SIG-M5 treated with dmso at 0.1 percent for 504 hours (cell line): ENCODE measurements around the gene FKBP2.

Source experiments
- DNase-seq: peaks from one replicate; lab custom pipeline; 2025; ENCODE audit not compliant: unreplicated experiment; lab: John Stamatoyannopoulos, UW

Gene FKBP2

GRCh38 chr11:64240435-64241240 lies at the start of gene FKBP2:
FKBP2 (plus strand) TSS chr11:64241095; CDS start chr11:64242388, 1,293 bp downstream.
- peak; percentile 88 for DNase-seq

DNA sequence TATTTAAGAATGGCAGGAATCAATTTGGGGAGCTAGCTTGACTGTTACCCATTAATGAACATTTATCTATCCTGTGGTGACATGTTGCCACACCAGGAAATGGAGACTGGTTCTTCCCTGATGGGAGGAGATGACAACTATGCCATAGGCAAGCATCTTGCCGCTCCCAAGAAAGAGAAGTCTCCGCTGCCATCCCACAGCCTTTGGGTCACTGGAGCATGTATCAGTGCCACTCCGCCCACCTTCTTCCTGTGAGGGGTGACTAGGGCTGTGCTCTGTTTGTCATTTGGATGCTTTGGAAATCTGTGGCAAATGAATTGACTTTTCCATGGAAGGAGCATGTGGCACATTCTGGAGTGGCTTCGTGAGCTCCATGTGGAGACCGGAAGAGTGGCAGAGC lies 48.5 kb upstream of the FKBP2 start:
- DNase-seq, result no peak

DNA sequence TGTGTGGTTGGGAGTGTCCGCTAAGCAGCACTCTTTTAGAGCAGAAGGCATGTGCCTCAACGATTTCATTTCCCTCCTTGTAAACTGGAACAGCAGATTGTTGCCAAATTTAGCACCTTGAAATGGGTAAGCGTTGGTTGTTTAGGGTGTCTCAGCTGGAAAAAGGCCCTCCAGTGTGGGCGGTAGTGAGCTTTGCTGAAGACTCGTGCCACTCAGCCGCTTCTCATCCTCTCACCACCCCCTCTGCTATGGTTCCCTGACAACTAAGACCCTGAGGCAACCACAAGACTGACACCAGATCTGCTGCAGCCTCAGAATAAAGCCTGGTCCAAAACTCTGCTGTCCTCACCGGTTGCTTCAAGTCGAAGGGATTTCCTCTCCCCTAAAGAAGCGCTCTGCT lies 44.3 kb upstream of the FKBP2 start:
- DNase-seq, result no peak

DNA sequence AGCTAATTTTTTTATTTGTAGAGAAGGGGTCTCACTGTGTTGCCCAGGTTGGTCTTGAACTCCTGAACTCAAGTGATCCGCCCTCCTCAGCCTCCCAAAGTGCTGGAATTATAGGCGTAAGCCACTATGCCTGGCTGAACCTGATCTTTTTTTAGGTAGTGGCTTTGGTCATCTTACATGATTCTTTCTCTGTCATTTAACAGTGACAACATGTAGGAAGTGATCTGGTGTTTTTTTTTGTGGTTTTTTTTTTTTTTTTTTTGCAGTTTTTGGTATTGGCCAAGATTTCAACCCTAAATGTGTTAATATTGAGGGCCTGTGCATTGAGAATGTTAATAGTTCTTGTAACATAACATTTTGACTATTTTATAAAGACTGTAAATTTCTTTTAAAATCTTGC lies 42.4 kb upstream of the FKBP2 start:
- no peak for DNase-seq

DNA sequence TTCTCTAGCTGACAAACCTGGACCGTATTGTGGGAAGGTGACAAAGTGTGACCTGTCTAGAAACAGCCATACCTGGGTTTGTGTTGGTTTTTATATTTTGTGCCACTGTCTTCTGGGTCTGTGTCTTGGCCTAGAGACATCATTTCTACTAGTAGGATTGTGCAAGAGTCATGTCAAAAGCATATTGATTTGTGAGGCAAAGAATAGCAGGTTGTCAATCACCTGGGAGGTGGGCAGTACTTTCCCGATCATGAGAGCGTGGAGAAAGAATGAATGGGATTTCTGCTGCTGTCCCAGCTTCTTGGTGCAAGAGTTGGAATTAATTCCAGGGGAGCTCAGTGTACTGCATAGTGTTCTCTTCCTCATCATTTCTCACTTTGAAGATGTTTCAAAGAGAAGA lies 39.4 kb upstream of the FKBP2 start:
- no peak for DNase-seq

GRCh38 chr11:64202992-64203391 lies 37.9 kb upstream of the FKBP2 start:
- no peak for DNase-seq

DNA sequence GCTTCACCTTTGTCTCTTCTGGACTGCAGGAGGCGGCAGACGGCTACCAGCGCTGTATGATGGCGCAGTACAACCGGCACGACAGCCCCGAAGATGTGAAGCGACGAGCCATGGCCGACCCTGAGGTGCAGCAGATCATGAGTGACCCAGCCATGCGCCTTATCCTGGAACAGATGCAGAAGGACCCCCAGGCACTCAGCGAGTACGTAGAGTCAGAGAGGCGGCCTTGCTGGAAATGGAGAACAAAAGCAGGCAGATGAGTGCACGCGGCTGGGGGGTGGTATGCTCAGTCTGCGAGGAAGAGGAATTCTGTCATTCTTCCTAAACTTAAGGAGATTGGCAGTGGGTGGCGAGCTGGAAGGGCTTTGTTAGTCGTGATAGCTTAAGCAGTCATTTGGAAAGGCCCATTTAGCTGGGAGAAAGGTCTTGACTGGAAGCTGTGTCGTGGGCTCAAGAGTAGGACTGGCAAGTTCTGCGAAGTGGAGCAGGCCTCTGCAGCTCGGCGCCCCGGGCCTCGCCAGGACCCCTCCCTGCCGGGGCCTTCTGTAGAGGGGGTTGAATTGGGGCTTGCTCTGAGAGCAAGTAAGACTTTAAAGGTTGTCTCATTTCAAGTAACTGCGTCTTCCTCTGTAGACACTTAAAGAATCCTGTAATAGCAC lies 37.3 kb upstream of the FKBP2 start:
- DNase-seq, result no peak

DNA sequence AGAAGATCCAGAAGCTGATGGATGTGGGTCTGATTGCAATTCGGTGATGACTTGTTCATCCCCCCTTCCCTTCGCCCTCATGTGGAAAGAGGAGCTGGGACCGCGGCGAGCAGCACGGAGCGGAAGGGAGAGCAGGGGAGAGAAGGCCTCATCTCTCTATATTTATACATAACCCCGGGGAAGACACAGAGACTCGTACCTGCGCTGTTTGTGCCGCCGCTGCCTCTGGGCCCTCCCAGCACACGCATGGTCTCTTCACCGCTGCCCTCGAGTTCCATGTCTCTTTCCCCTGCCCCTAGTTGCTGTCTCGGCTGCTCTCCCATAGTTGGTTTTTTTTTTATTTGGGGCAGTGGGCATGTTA lies 36.8 kb upstream of the FKBP2 start:
- no peak for DNase-seq

- peak; percentile 89 for DNase-seq
Measured at GRCh38 chr11:64204464-64204989, 36.4 kb upstream of the FKBP2 start.

DNA sequence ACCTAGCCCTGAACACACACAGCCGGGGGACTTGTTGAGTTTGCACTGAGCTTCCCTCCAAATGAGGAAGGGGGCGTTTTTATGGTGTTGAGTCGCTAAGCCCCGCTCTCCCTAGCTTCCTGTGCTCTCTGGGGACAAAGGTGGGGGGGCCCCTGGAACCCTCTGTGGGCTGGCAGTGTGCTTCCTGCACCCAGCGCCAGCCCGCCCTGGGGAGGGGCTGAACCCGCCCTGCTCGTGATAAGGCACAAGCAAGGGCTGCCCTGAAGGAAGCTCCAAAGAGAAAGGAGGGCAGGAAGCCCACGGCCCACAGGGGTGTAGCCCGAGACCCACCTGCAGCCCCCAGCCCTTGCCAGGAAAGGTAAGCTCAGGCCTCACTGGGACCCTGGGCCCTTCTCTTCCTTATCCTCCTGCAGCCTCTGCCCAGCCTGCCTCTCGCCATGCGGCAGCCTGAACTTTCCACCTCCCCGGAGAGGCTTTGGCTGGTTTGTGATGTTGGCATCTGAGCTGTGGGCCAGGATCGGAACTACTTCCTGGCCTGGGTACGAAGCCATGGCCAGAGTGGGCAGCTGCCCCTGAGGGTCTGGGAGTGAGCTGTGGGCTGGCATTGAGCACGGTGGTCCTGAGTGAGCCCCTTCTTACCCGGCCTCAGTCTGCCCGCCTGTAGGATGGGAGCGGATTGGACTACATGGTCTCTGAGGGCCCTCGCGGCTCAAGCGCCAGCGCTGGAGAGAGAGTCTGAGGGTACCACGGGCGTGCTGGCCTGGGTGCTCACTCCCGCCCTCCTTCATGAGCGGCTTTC lies 34.2 kb upstream of the FKBP2 start, which contains the start of gene FERMT3:
FERMT3 (plus strand) TSS at position 265 of the 799 bp plus-strand sequence. CDS start 644 bp downstream, outside the sequence.
- DNase-seq, result peak; percentile 60

GRCh38 chr11:64207256-64208085 lies 33.4 kb upstream of the FKBP2 start:
- peak; percentile 90 for DNase-seq

- no peak for DNase-seq
Measured at GRCh38 chr11:64208086-64208795, 32.7 kb upstream of the FKBP2 start.

DNA sequence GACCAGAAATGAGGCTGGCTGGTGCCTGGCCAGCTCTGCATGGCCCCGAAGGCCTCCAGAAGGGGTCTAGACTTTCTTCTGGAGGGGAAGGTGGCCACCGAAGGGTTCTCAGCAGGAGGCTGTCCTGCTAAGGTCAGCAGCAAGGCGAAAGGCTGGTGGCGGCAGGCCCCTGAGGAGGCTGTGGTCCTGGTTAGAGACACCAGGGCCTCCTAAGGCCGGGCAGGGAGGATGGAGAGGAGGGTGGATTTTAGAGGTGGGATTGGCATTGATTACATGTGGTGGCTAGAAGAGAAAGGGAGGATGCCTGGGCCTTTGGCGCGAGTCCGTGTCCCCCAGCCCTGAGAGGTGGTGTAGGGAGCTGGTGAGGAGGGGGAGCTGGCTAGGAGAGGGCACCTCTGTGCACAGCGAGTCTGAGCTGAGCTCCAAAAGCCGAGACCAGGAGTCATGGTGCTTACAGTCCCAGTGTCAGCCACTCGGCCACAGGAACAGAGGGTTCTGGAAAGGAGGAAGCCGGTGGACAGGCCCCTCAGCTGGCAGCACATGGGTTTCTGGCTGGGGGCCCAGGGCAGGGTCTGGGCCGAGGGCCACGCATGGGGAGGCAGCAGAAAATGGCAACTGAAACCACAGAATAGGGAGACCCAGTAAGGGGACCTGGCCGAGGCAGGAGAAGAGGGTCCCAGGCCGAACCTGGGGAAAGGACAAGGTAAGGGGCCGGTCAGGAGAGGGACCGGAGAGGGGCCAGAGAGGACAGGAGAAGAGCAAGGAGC lies 31.9 kb upstream of the FKBP2 start:
- DNase-seq, result no peak

DNA sequence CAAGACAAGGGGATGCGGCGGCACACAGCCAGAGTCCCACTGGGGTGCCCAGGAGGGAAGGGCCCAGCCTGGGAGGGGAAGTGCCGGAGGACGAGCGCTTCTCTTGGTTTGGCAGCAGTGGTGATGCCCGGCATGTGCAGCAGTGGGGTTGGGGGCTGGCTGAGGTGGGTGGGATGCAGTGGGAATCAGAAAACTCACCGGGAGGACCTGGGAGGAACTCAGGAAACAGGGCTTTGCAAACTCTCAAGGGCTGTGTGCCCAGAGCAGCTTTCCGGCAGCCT lies 31.4 kb upstream of the FKBP2 start:
- DNase-seq, result no peak

GRCh38 chr11:64210301-64211020 lies 30.4 kb upstream of the FKBP2 start:
- no peak for DNase-seq

DNA sequence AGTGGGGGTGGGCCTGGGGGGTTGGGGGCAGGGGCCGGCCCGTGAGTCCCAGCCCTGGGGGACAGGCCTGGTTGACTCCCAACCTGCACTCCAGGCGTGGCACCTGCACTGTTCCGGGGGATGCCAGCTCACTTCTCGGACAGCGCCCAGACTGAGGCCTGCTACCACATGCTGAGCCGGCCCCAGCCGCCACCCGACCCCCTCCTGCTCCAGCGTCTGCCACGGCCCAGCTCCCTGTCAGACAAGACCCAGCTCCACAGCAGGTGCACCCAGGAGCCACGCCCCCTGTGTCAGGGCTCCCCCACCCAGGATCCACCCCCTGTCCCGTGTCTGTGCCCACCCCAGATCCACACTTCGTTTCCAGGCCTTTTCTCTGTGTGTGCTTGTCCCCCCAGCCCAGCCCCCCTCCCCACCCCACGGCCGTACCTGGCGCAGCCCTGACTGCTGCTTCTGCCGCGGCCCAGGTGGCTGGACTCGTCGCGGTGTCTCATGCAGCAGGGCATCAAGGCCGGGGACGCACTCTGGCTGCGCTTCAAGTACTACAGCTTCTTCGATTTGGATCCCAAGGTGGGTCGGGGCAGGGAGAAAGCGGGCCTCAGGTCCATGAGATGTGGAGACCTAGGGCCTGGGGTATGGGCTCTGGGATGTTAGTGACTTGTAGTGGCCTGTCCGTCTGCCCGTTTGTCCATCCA lies 29.6 kb upstream of the FKBP2 start:
- DNase-seq, result no peak

DNA sequence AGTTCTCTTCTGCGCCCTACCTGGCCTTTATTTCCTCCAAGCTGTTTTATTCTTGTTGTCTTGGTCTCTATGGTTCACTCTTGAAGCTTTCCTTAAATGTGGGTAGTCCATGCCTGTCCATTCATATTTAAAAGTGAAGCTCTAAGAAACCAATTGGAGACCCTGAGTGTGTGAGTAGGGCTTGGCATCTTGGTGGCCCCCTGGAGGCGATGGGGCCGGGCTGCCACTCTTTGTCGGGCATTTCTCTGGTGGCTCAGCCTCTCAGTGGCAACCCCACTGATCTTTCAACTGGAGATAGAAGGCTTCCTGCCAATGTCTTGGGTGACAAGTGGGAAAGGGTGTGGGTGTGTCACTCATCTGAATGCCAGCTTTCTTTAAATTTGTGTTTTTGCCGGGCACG lies 24.0 kb upstream of the FKBP2 start:
- DNase-seq, result no peak

- no peak for DNase-seq
Measured at GRCh38 chr11:64218628-64219353, 22.1 kb upstream of the FKBP2 start.
